ENCODE results near the gene PBLD. TPM values are rescaled to one million over a fixed set of nuclear protein-coding genes. Genes with fewer than 3 reads are reported as not detected.

PBLD gene
- total RNA-seq, 2 donors from 2014 or later, result 1.9 to 2.7 TPM

Other genes with a start within 250 kb of the PBLD start
- gene MYPN, start 223.4 kb downstream of the PBLD start, total RNA-seq, result not detected
- not detected for gene ATOH7, start 100.8 kb downstream of the PBLD start, total RNA-seq
- 100 to 1,000 TPM; 139 to 150 TPM for gene HNRNPH3, start 864 bp downstream of the PBLD start, total RNA-seq
- gene RUFY2, start 74.3 kb upstream of the PBLD start, total RNA-seq, result 10 to 100 TPM; 10.4 to 12.3 TPM
- 10 to 100 TPM; 33.4 to 40.3 TPM for gene DNA2, start 139.0 kb upstream of the PBLD start, total RNA-seq
- 10 to 100 TPM; 15.8 to 17.0 TPM for gene SLC25A16, start 194.6 kb upstream of the PBLD start, total RNA-seq
- gene TET1, start 227.4 kb upstream of the PBLD start, total RNA-seq, result under 1 TPM; 0.69 to 0.91 TPM